Measurements from ENCODE around the gene EIF4A3.
A peak's percentile ranks its signal among the peaks of the same experiment; 100 is the strongest.

Gene EIF4A3

GRCh38 chr17:80173126-80173525, 26.2 kb upstream of the EIF4A3 start:
- Histone ChIP-seq H3K79me2 (ENCODE audit: control insufficient read depth, insufficient read depth, low read length, poor library complexity) (no peaks in the 10 kb centered on the region), H3K23ac (ENCODE audit: low read length) (no peak overlapping the region), H4K8ac (ENCODE audit: low read depth, low read length) (no peak overlapping the region), H4K12ac (ENCODE audit: low read depth, low read length) (no peak overlapping the region), H3K27ac (ENCODE audit: low read depth, low read length) (no peak overlapping the region), H3K9me3 (ENCODE audit: insufficient read depth, low read depth, low read length) (no peaks in the 10 kb centered on the region), H3K9ac (ENCODE audit: low read length) (no peak overlapping the region), H3K36me3 (ENCODE audit: control insufficient read depth in 1 of 2, insufficient read depth in 2 of 2, low read length in 2 of 2) (no peaks in the 10 kb centered on the region), H3K4me2 (ENCODE audit: low read length) (no peak overlapping the region), H4K91ac (ENCODE audit: low read depth, low read length) (no peak overlapping the region), H2BK5ac (ENCODE audit: low read depth, low read length, poor library complexity) (no peak overlapping the region), H2AK5ac (ENCODE audit: low read length) (no peak overlapping the region), H3K18ac (ENCODE audit: low read length) (no peak overlapping the region), H2AFZ (ENCODE audit: insufficient read depth, low read length, poor library complexity) (no peak overlapping the region), H3K4me1 (ENCODE audit: control insufficient read depth in 1 of 2, insufficient read depth in 2 of 2, low read length in 2 of 2) (peaks cover 12 to 17% of the 10 kb centered on the region in 2 experiments), H3K79me1 (ENCODE audit: low read length) (peaks cover 5% of the 10 kb centered on the region), H2BK120ac (ENCODE audit: insufficient read depth, low read length, poor library complexity) (no peak overlapping the region), H2BK12ac (ENCODE audit: low read length) (no peak overlapping the region), H3K4me3 (ENCODE audit: low read depth, low read length) (no peak overlapping the region), H3K27me3 (ENCODE audit: insufficient read depth, low read length) (no peaks in the 10 kb centered on the region), H3K14ac (ENCODE audit: low read length) (no peak overlapping the region), H3K4ac (ENCODE audit: low read depth, low read length) (no peak overlapping the region)
- WGBS (ENCODE audit: extremely low coverage, insufficient coverage, insufficient read length): no CpG with 5 or more reads among the region's 12 CpGs
- no peak for DNase-seq

GRCh38 chr17:80171681-80172080, 24.8 kb upstream of the EIF4A3 start:
- H3K9me3 ChIP-seq (ENCODE audit: insufficient read depth, low read depth, low read length): no peaks in the 10 kb centered on the region
- H3K36me3 ChIP-seq (ENCODE audit: control insufficient read depth in 1 of 2, insufficient read depth in 2 of 2, low read length in 2 of 2): no peaks in the 10 kb centered on the region
- H3K4ac ChIP-seq (ENCODE audit: low read depth, low read length): no peak overlapping the region
- H2BK5ac ChIP-seq (ENCODE audit: low read depth, low read length, poor library complexity): no peak overlapping the region
- H3K4me2 ChIP-seq (ENCODE audit: low read length): no peak overlapping the region
- H3K9ac ChIP-seq (ENCODE audit: low read length): no peak overlapping the region
- H4K12ac ChIP-seq (ENCODE audit: low read depth, low read length): no peak overlapping the region
- no peak overlapping the region for H2BK12ac ChIP-seq (ENCODE audit: low read length)
- no CpG with 5 or more reads among the region's 7 CpGs for WGBS (ENCODE audit: extremely low coverage, insufficient coverage, insufficient read length)
- H3K27me3 ChIP-seq (ENCODE audit: insufficient read depth, low read length): no peaks in the 10 kb centered on the region
- H3K4me1 ChIP-seq (ENCODE audit: control insufficient read depth in 1 of 2, insufficient read depth in 2 of 2, low read length in 2 of 2): peaks cover 15 to 16% of the 10 kb centered on the region in 2 experiments
- no peak overlapping the region for H3K14ac ChIP-seq (ENCODE audit: low read length)
- H3K27ac ChIP-seq (ENCODE audit: low read depth, low read length): no peak overlapping the region
- H3K4me3 ChIP-seq (ENCODE audit: low read depth, low read length): no peak overlapping the region
- peaks cover 5% of the 10 kb centered on the region for H3K79me1 ChIP-seq (ENCODE audit: low read length)
- H2AK5ac ChIP-seq (ENCODE audit: low read length): no peak overlapping the region
- no peak overlapping the region for H3K23ac ChIP-seq (ENCODE audit: low read length)
- no peak overlapping the region for H3K18ac ChIP-seq (ENCODE audit: low read length)
- H4K8ac ChIP-seq (ENCODE audit: low read depth, low read length): no peak overlapping the region
- H4K91ac ChIP-seq (ENCODE audit: low read depth, low read length): no peak overlapping the region
- no peaks in the 10 kb centered on the region for H3K79me2 ChIP-seq (ENCODE audit: control insufficient read depth, insufficient read depth, low read length, poor library complexity)
- H2BK120ac ChIP-seq (ENCODE audit: insufficient read depth, low read length, poor library complexity): no peak overlapping the region
- no peak for DNase-seq
- no peak overlapping the region for H2AFZ ChIP-seq (ENCODE audit: insufficient read depth, low read length, poor library complexity)

- H3K9me3 ChIP-seq (ENCODE audit: insufficient read depth, low read depth, low read length): no peaks in the 10 kb centered on the region
- no peak within 1 kb of the TSS for H3K4ac ChIP-seq (ENCODE audit: low read depth, low read length)
- peaks cover 13 to 14% of the 10 kb centered on the region in 2 experiments for H3K4me1 ChIP-seq (ENCODE audit: control insufficient read depth in 1 of 2, insufficient read depth in 2 of 2, low read length in 2 of 2)
- peak within 1 kb of the TSS; percentile 10 for H3K14ac ChIP-seq (ENCODE audit: low read length)
- no peak within 1 kb of the TSS for H4K12ac ChIP-seq (ENCODE audit: low read depth, low read length)
- no CpG with 5 or more reads among the region's 19 CpGs for WGBS (ENCODE audit: extremely low coverage, insufficient coverage, insufficient read length)
- H4K91ac ChIP-seq (ENCODE audit: low read depth, low read length): peak within 1 kb of the TSS; percentile 22
- H2BK5ac ChIP-seq (ENCODE audit: low read depth, low read length, poor library complexity): no peak within 1 kb of the TSS
- no peak within 1 kb of the TSS for H2AK5ac ChIP-seq (ENCODE audit: low read length)
- no peaks in the 10 kb centered on the region for H3K36me3 ChIP-seq (ENCODE audit: control insufficient read depth in 1 of 2, insufficient read depth in 2 of 2, low read length in 2 of 2)
- H3K4me3 ChIP-seq (ENCODE audit: low read depth, low read length): no peak within 1 kb of the TSS
- no peak within 1 kb of the TSS for H2AFZ ChIP-seq (ENCODE audit: insufficient read depth, low read length, poor library complexity)
- H3K79me1 ChIP-seq (ENCODE audit: low read length): peaks cover 3% of the 10 kb centered on the region
- no peak within 1 kb of the TSS for H2BK120ac ChIP-seq (ENCODE audit: insufficient read depth, low read length, poor library complexity)
- H4K8ac ChIP-seq (ENCODE audit: low read depth, low read length): peak within 1 kb of the TSS; percentile 5
- no peak within 1 kb of the TSS for H3K27ac ChIP-seq (ENCODE audit: low read depth, low read length)
- DNase-seq: peak; percentile 88
- H3K18ac ChIP-seq (ENCODE audit: low read length): peak within 1 kb of the TSS; percentile 18
- H3K27me3 ChIP-seq (ENCODE audit: insufficient read depth, low read length): no peaks in the 10 kb centered on the region
- H3K4me2 ChIP-seq (ENCODE audit: low read length): peak within 1 kb of the TSS; percentile 43
- H3K79me2 ChIP-seq (ENCODE audit: control insufficient read depth, insufficient read depth, low read length, poor library complexity): no peaks in the 10 kb centered on the region
- H3K9ac ChIP-seq (ENCODE audit: low read length): no peak within 1 kb of the TSS
- H3K23ac ChIP-seq (ENCODE audit: low read length): no peak within 1 kb of the TSS
- no peak within 1 kb of the TSS for H2BK12ac ChIP-seq (ENCODE audit: low read length)
These were observed 23.0 kb upstream of the EIF4A3 start, which contains the start of gene CARD14 for GRCh38 chr17:80169784-80170500. TSS of gene CARD14 (plus strand) at chr17:80170030. CDS start at chr17:80181439, 11,409 bp downstream.

DNA sequence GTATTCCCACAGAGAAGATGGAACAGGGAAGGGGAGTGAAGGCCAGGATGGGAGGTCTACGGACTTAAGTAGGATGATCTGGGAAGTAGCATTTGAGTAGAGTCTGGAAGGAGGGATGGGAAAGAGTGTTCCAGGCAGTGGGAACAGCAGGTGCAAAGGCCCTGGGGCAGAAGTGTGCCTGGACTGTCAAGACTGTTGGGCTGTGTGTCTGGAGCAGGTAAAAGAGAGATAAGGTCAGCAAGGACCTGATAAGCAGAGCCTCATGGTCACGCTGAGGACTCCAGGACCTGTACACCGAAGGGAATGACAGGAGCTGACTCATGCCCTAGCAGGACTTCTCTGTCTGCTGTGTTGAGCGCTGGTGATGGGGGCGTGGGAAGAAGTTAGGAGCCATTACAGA, 22.2 kb upstream of the EIF4A3 start:
- H3K4ac ChIP-seq (ENCODE audit: low read depth, low read length): no peak overlapping the region
- no peaks in the 10 kb centered on the region for H3K27me3 ChIP-seq (ENCODE audit: insufficient read depth, low read length)
- no peak overlapping the region for H3K4me2 ChIP-seq (ENCODE audit: low read length)
- H3K79me2 ChIP-seq (ENCODE audit: control insufficient read depth, insufficient read depth, low read length, poor library complexity): no peaks in the 10 kb centered on the region
- peak in 1 of 2 donors; percentile 57 for DNase-seq
- no peaks in the 10 kb centered on the region for H3K79me1 ChIP-seq (ENCODE audit: low read length)
- WGBS (ENCODE audit: extremely low coverage, insufficient coverage, insufficient read length): no CpG with 5 or more reads among the region's 5 CpGs
- no peaks in the 10 kb centered on the region for H3K36me3 ChIP-seq (ENCODE audit: control insufficient read depth in 1 of 2, insufficient read depth in 2 of 2, low read length in 2 of 2)
- H2BK120ac ChIP-seq (ENCODE audit: insufficient read depth, low read length, poor library complexity): no peak overlapping the region
- H3K9ac ChIP-seq (ENCODE audit: low read length): no peak overlapping the region
- no peak overlapping the region for H2BK5ac ChIP-seq (ENCODE audit: low read depth, low read length, poor library complexity)
- no peak overlapping the region for H3K27ac ChIP-seq (ENCODE audit: low read depth, low read length)
- no peak overlapping the region for H3K4me3 ChIP-seq (ENCODE audit: low read depth, low read length)
- no peak overlapping the region for H3K14ac ChIP-seq (ENCODE audit: low read length)
- no peak overlapping the region for H4K12ac ChIP-seq (ENCODE audit: low read depth, low read length)
- H4K91ac ChIP-seq (ENCODE audit: low read depth, low read length): no peak overlapping the region
- H4K8ac ChIP-seq (ENCODE audit: low read depth, low read length): no peak overlapping the region
- no peak overlapping the region for H3K18ac ChIP-seq (ENCODE audit: low read length)
- H3K4me1 ChIP-seq (ENCODE audit: control insufficient read depth in 1 of 2, insufficient read depth in 2 of 2, low read length in 2 of 2): peaks cover 13 to 14% of the 10 kb centered on the region in 2 experiments
- H2AFZ ChIP-seq (ENCODE audit: insufficient read depth, low read length, poor library complexity): no peak overlapping the region
- no peak overlapping the region for H2BK12ac ChIP-seq (ENCODE audit: low read length)
- no peaks in the 10 kb centered on the region for H3K9me3 ChIP-seq (ENCODE audit: insufficient read depth, low read depth, low read length)
- H2AK5ac ChIP-seq (ENCODE audit: low read length): no peak overlapping the region
- no peak overlapping the region for H3K23ac ChIP-seq (ENCODE audit: low read length)

Data from trophoblast cell (in vitro differentiated cells and primary cell).